GM21717 (cell line): ENCODE measurements around the gene RNLS.
A peak's percentile ranks its signal among the peaks of the same experiment; 100 is the strongest.

ENCODE experiments used
- ATAC-seq: cut with Tn5 transposase; IDR thresholded peaks from one replicate; pipeline ENCODE4 v1.9.1; 2021; ENCODE audit warnings: mild to moderate bottlenecking, moderate library complexity; ENCODE audit not compliant: unreplicated experiment

Gene RNLS

DNA sequence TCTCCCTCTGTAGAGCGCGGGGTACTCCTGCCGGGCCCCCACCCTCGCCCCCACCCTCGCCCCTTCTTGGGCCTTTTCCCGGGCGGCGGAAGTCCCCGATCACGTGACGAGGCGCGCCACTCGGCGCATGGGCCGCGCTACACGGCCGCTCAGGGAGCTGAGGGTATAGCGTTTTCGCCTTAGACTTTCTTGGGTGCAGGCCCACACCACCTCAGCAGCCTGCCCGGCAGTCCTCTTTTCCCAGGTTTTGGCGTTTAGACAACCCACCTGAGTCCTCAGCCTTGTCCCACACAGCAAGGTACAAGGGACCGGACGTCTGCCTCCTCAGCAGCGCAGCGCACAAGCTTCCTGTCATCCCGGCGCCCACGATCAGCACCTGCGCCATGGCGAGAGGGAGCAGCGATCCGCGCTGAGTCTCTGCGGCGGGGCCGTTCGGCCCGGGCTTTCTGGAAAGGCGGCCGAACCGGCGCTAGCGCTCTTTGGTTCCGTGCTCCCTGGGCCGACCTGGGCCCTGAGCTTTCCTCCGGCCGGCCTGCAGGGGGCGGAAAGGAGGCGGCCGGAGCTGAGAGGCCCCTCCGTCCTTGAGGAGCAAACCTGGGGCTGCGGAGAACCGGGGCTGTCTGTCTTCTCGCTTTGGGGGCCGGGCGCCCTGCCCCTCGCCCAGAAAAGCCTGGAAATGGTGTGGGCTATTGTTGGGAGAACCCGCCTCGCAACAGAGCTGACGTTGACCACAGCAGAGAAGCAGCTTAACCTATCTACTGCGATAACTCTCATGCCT lies at the start of gene RNLS:
RNLS (minus strand) TSS at position 513 of the 778 bp plus-strand sequence.
- peak; percentile 81 for ATAC-seq

GRCh38 chr10:88624840-88625239 lies 41.7 kb upstream of the RNLS start:
- ATAC-seq = no peak

- no peak for ATAC-seq
Measured at GRCh38 chr10:88623835-88624234, 40.7 kb upstream of the RNLS start.

- ATAC-seq = no peak
Measured at GRCh38 chr10:88620441-88620840, 37.3 kb upstream of the RNLS start.

GRCh38 chr10:88618496-88618895 lies 35.4 kb upstream of the RNLS start:
- no peak for ATAC-seq

DNA sequence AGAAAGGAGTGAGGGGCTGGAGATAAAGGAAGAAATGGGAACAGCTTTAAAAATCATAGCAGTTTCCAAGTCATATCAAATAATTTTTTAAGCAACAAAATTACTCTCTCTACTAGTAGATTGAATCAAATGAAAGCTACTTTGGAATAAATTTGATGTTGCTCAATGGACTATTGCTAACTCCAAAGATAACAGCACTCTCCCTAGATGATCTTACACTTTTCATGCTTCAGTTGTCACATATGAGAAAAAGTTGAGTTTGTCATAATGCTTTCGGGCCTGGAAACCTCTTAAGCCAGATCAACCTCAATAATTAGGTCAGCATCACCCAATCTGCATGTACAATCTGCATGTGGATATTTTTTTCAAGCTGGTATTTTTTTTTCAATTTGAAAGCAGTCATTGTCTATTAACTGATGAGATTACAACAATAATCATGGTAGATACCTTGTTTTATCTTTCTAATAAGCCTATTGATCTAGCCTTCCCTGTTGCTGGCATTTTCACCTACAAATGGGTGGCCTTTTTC lies 34.7 kb upstream of the RNLS start:
- no peak for ATAC-seq

DNA sequence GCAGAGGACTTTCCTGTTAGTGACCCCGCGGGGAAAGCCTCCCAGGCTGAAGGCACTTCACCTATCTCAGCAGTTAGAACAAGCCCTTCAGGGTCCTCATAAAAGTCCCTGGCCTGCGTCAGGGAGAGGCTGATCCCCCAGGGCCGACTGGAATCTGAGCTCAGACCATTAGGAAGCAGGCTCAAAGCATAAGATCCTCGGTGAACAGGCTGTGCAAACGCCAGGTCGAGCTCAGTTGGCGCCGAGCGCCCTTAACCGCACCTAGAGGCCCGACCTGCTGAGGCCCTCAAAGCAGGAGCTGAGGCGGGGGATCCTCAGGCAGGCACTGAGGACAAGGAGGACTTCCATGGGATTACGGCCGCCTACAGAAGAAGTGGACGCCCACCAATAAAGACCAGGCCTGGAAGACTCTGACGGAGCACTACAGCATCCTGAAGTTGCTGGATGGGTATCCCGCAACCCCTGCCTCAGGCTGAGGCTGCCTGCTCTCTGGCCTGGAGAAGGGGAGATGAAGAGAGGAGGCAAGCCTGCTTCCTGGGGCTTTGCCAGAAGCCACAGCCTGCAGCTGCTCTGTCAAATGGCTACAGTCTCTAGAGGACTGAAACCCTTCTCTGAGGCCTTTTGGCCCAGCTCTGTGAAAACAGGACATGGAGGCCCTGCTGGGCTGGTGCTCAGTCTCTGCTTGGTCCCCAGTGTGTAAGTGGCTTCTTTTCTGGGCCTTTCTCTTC lies 33.3 kb upstream of the RNLS start:
- no peak for ATAC-seq

GRCh38 chr10:88608780-88609179 lies 25.7 kb upstream of the RNLS start:
- no peak for ATAC-seq

- ATAC-seq = no peak
Measured at GRCh38 chr10:88608052-88608732, 25.1 kb upstream of the RNLS start.

DNA sequence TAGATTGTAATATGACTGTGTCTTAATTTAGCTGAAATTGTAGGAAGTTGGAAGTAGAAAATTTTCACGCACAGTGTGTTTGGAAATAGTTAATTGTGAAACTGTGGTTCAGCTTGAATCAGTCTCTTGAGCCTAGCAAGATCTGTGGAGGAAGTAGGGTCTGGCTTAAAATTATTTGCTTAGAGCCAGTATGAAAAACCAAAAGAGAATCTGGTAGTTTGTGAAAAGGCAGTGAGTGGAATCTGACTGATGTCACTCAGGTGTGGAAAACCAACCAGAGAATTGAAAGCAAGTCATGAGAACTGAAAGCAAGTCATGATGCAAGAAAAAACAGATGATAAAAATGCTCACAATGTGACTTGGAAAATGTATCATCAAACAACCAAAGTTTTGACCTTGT lies 14.9 kb upstream of the RNLS start:
- ATAC-seq = peak; percentile 94

- no peak for ATAC-seq
Measured at GRCh38 chr10:88594482-88594881, 11.4 kb upstream of the RNLS start.

DNA sequence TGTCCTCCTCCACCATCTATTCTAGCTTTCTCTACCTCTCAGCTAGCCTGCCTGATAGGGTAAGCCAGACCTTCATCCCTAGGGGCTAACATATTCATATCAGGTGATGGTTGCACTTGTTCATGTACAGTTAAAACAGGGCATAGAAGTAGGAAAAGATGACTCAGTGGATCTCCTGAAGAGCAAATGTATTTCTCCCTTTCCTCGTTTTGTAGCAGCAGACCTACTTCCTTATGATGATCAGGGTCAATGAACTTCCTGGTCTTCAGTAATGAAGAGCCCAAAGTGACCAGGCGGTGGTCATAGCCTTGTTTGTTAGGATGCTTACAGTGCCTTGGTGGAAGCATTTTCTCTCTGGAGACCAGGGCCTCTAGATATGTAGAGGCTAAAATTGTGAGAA lies 9.8 kb upstream of the RNLS start:
- ATAC-seq = no peak

- no peak for ATAC-seq
Measured at GRCh38 chr10:88592381-88592780, 9.3 kb upstream of the RNLS start.

DNA sequence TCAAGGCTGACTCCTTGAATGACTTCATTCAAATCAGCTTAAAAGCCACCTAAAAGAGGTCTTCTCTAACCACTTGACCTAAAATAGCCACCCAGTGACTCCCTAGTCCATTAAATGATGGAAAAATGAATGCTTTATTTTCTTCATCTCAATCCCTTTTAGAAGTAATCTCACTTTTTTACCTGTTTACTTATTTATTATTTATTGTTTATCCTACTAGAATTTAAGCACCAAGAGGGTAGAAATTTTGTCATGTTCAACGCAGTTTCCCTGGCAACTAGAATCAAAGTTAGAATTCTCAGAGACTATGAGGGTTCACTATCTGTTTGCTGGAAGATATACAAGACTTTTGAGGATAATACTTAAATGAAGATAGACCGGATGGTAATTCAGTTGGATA lies 3.3 kb upstream of the RNLS start, which contains the start of gene LIPJ:
LIPJ (plus strand) TSS at position 301 of the 400 bp plus-strand sequence. CDS start 3,926 bp downstream, outside the sequence.
- ATAC-seq = no peak

DNA sequence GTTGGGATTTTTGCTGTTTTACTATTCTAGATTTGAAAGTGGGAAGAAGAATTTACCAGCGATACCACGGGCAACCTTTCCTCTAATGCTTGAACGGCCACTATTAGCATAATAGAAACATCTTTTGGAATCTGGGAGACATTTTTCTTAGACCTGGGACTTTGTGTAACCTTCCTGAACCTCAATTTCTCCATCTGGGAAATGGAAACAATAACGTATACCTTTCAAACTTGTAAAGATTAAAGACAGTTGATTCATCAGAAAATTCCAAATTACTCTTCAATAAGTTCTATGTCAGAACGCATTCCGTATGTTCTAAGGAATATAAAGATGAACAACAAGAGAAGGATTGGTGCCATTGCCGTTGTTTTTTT lies 453 bp upstream of the RNLS start:
- ATAC-seq = no peak

- no peak for ATAC-seq
Measured at GRCh38 chr10:88582411-88582805, 710 bp downstream of the RNLS start.

- ATAC-seq = no peak
Measured at GRCh38 chr10:88565072-88565471, 18.0 kb downstream of the RNLS start.

DNA sequence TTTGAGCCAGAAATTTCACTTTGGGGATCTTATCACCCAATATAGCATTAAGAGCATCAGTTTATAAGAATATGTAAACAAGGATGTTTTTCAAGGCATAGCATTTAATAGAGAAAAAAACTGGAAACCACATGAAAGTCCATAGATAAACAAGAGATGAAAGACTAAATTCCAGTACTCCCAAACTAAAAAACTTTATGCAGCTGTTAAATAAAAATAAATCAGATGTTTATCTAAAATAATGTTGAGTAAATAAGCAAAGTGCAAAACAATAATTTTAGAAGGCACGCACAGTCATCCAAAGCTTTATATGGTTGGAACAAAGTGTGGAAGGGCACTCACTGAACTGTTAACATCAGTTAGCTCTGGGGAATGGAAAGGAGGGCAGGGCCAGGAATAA lies 21.0 kb downstream of the RNLS start:
- no peak for ATAC-seq

DNA sequence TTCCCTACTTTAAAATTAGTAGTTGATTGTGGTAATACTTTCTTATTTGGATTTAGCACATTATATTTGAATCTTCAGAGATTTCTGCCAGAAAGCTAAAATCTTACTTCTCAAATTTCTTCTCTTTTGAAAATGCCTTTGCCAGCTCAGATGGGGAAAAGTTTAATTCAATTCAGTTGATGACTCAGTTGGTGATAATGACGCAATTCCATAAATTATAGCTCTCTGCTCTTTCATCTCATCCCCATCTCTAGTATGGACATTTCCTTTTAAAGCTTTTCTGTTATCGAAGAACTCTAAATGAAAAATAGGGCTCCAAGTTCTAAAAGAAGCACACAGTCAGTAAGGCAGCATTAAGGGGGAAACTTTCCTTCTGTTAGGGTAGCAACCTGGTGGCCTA lies 25.5 kb downstream of the RNLS start:
- ATAC-seq = no peak

DNA sequence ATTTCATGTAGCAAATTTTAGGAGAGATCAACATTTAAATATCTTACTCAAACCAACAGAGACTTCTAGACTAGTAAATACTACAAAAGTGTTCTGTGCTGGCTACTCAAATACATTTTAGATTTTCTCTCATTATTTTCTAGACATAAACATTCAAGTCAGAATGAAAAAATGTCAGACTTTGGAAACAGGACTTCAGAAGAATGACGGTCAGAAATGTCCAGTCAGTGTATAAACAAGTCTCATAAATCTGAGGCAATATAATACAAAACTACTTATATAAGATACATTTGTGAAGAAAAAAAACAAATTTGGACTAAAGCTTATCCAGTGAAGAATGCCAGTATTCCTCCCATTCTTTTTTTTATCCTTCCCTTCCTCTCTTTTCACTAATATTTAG lies 25.9 kb downstream of the RNLS start:
- ATAC-seq = no peak

DNA sequence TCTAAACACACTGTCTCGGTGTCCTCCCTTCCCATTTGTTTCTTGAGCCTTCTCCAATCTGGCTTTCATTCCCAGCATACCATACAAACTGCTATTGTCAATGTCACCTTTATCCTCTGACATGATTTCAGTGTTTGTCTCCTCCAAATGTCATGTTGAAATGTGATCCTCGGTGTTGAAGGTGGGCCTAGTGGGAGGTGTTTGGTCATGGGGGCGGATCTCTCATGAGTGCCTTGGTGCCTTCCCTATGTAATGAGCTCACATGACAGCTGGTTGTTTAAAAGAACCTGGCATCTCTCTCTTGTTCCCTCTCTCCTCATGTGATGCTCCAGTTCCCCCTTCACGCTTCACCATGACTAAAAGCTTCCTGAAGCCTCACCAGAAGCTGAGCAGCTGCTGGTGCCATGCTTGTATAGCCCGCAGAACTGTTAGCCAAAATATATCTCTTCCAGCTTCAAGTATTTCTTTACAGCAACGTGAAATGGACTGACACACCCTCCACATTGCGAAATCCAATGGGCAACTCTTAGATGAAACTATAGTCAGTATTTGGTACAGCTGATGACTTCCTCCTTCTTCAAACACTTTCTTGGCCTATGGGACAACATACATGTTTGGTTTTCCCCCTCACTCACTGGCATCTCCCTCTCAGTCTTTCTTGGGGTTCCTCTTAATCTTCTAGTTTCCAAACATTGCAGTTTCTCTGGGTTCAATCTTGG lies 27.8 kb downstream of the RNLS start:
- no peak for ATAC-seq
